H9 (cell line): ENCODE data around the gene ZDHHC1. TPM values are rescaled to one million over a fixed set of nuclear protein-coding genes. Genes with fewer than 3 reads are reported as not detected.

Experiments used
- DNase-seq: peaks from one replicate; pipeline ENCODE4 v3.0.0-alpha.2; 2017
- H2AFZ ChIP-seq: one replicate; pipeline ENCODE4 v1.6.1; 2013; ENCODE audit warnings: mild to moderate bottlenecking, low read length, control low read depth, moderate library complexity
- H2AK5ac ChIP-seq: 2 replicates; pipeline ENCODE4 v1.6.1; 2013; ENCODE audit warnings: low read length, control low read depth, mixed read lengths; ENCODE audit not compliant: insufficient read length
- H2BK120ac ChIP-seq: one replicate; pipeline ENCODE4 v1.6.1; 2013; ENCODE audit warnings: low read depth, mild to moderate bottlenecking, low read length, control low read depth, inconsistent platforms; ENCODE audit not compliant: poor library complexity, severe bottlenecking
- H2BK12ac ChIP-seq: 2 replicates; pipeline ENCODE4 v1.6.1; 2013; ENCODE audit warnings: low read length, control low read depth, mixed read lengths, low read depth; ENCODE audit not compliant: insufficient read length
- H2BK15ac ChIP-seq: 2 replicates; pipeline ENCODE4 v1.6.1; 2013; ENCODE audit warnings: low read depth, low read length, control low read depth
- H2BK20ac ChIP-seq: one replicate; pipeline ENCODE4 v1.6.1; 2013; ENCODE audit warnings: low read depth, mild to moderate bottlenecking, low read length, control low read depth, inconsistent platforms; ENCODE audit not compliant: poor library complexity, severe bottlenecking
- H2BK5ac ChIP-seq: 2 replicates; pipeline ENCODE4 v1.6.1; 2013; ENCODE audit warnings: low read length, control low read depth, mixed read lengths; ENCODE audit not compliant: insufficient read length
- H3K14ac ChIP-seq: 2 replicates; pipeline ENCODE4 v1.6.1; 2013; ENCODE audit warnings: low read length, control low read depth; ENCODE audit not compliant: insufficient read depth
- H3K18ac ChIP-seq: 2 replicates; pipeline ENCODE4 v1.6.1; 2013; ENCODE audit warnings: low read depth, mild to moderate bottlenecking, mixed read lengths, low read length, control low read depth; ENCODE audit not compliant: insufficient read length
- H3K23ac ChIP-seq: 2 replicates; pipeline ENCODE4 v1.6.1; 2013; ENCODE audit warnings: low read length, control low read depth, mixed read lengths, low read depth; ENCODE audit not compliant: insufficient read length
- H3K23me2 ChIP-seq: 2 replicates; pipeline ENCODE4 v1.6.1; 2013; ENCODE audit warnings: low read depth, mild to moderate bottlenecking, mixed read lengths, low read length, control low read depth; ENCODE audit not compliant: insufficient read length, poor library complexity, severe bottlenecking
- H3K27ac ChIP-seq: 2 replicates; pipeline ENCODE4 v1.5.1; 2013; ENCODE audit warnings: low read length, control low read depth, mixed read lengths, low read depth; ENCODE audit not compliant: insufficient read length
- H3K27me3 ChIP-seq: 2 replicates; pipeline ENCODE4 v1.6.1; 2013; ENCODE audit warnings: low read length, control low read depth, inconsistent platforms; ENCODE audit not compliant: insufficient read depth
- H3K4ac ChIP-seq: 2 replicates; pipeline ENCODE4 v1.6.1; 2013; ENCODE audit warnings: low read depth, mild to moderate bottlenecking, control low read depth, inconsistent platforms, low read length, moderate library complexity
- H3K4me1 ChIP-seq: 2 replicates; pipeline ENCODE4 v1.6.1; 2013; ENCODE audit warnings: low read length, control low read depth, inconsistent platforms; ENCODE audit not compliant: insufficient read depth
- H3K4me2 ChIP-seq: 2 replicates; pipeline ENCODE4 v1.6.1; 2013; ENCODE audit warnings: low read length, control low read depth, mixed read lengths; ENCODE audit not compliant: insufficient read length, insufficient read depth
- H3K56ac ChIP-seq: 2 replicates; pipeline ENCODE4 v1.6.1; 2013; ENCODE audit warnings: low read depth, mild to moderate bottlenecking, mixed read lengths, low read length, control low read depth; ENCODE audit not compliant: insufficient read length
- H3K79me1 ChIP-seq: 2 replicates; pipeline ENCODE4 v1.6.1; 2013; ENCODE audit warnings: low read depth, mild to moderate bottlenecking, moderate library complexity, low read length, control low read depth, inconsistent platforms; ENCODE audit not compliant: insufficient read depth, poor library complexity, severe bottlenecking
- H3K79me2 ChIP-seq: 2 replicates; pipeline ENCODE4 v1.6.1; 2013; ENCODE audit warnings: low read length, control low read depth, inconsistent platforms; ENCODE audit not compliant: insufficient read depth
- H3K9ac ChIP-seq: 2 replicates; pipeline ENCODE4 v1.6.1; 2013; ENCODE audit warnings: low read length, control low read depth, mixed read lengths; ENCODE audit not compliant: insufficient read length; ENCODE audit errors: extremely low read depth
- H3K9me3 ChIP-seq: one replicate; pipeline ENCODE4 v1.6.1; 2013; ENCODE audit warnings: low read depth, low read length, inconsistent platforms; ENCODE audit not compliant: control insufficient read depth
- H3T11ph ChIP-seq: one replicate; pipeline ENCODE4 v1.6.1; 2013; ENCODE audit warnings: mild to moderate bottlenecking, low read length, control low read depth, inconsistent platforms
- H4K20me1 ChIP-seq: one replicate; pipeline ENCODE4 v1.6.1; 2013; ENCODE audit not compliant: control insufficient read depth, insufficient read length, insufficient read depth
- H4K5ac ChIP-seq: 2 replicates; pipeline ENCODE4 v1.6.1; 2013; ENCODE audit warnings: low read depth, mild to moderate bottlenecking, mixed read lengths, low read length, control low read depth; ENCODE audit not compliant: insufficient read length
- H4K8ac ChIP-seq: replicated peaks from 2 replicates; pipeline ENCODE4 v1.6.1; 2013; ENCODE audit warnings: low read length, control low read depth, mixed read lengths, low read depth; ENCODE audit not compliant: insufficient read length
- H4K91ac ChIP-seq: 2 replicates; pipeline ENCODE4 v1.6.1; 2013; ENCODE audit warnings: low read depth, mild to moderate bottlenecking, moderate library complexity, mixed read lengths, low read length, control low read depth; ENCODE audit not compliant: insufficient read length
- H3K27ac Mint-ChIP-seq, 3 experiments: 2 replicates in 2 of 3; 3 replicates in 1 of 3; pipeline ENCODE4 v1.8.0; 2020 to 2021; ENCODE audit warnings: mixed read lengths in 3 of 3, mild to moderate bottlenecking in 1 of 3, moderate library complexity in 1 of 3
- H3K27me3 Mint-ChIP-seq: 2 replicates; pipeline ENCODE4 v1.8.0; 2021; ENCODE audit warnings: low read depth, mild to moderate bottlenecking, moderate library complexity, mixed read lengths
- H3K36me3 Mint-ChIP-seq, 3 experiments: 2 replicates in 2 of 3; 3 replicates in 1 of 3; pipeline ENCODE4 v1.8.0; 2020 to 2021; ENCODE audit warnings: low read depth in 3 of 3, mixed read lengths in 3 of 3; ENCODE audit not compliant: insufficient read depth in 1 of 3
- H3K4me1 Mint-ChIP-seq, 2 experiments: 2 replicates each; pipeline ENCODE4 v1.8.0; 2020; ENCODE audit warnings: mixed read lengths in 2 of 2
- H3K4me3 Mint-ChIP-seq, 2 experiments: 2 replicates in 1 of 2; 3 replicates in 1 of 2; pipeline ENCODE4 v1.8.0; 2020 to 2021; ENCODE audit warnings: mild to moderate bottlenecking in 2 of 2, mixed read lengths in 2 of 2, moderate library complexity in 1 of 2
- H3K9me3 Mint-ChIP-seq, 2 experiments: 2 replicates in 1 of 2; 3 replicates in 1 of 2; pipeline ENCODE4 v1.8.0; 2020; ENCODE audit warnings: mild to moderate bottlenecking in 2 of 2, mixed read lengths in 2 of 2, moderate library complexity in 1 of 2
- CTCF ChIP-seq: fragments of 200-600 bp; sonication (generic); conservative IDR thresholded peaks from 3 replicates; pipeline ENCODE4 v1.8.0; 2021; ENCODE audit warnings: antibody characterized with exemption, mild to moderate bottlenecking
- WGBS: extraction: QIAGEN DNeasy Blood & Tissue Kit; methylation state at CpG from one replicate; pipeline ENCODE4 v1.1.7; 2013; ENCODE audit warnings: missing lambda C conversion rate, low lambda C conversion rate, mixed read lengths; ENCODE audit not compliant: insufficient read length; ENCODE audit errors: extremely low coverage; 5-methylcytosine and 5-hydroxymethylcytosine counted together
- total RNA-seq: library from RNA; stranded (reverse); gene quantifications from 2 replicates; pipeline ENCODE4 v1.2.1, GENCODE V29; 2021

The ZDHHC1 gene
- total RNA-seq, 1 experiment from 2014 or later = 3.7 TPM

DNA sequence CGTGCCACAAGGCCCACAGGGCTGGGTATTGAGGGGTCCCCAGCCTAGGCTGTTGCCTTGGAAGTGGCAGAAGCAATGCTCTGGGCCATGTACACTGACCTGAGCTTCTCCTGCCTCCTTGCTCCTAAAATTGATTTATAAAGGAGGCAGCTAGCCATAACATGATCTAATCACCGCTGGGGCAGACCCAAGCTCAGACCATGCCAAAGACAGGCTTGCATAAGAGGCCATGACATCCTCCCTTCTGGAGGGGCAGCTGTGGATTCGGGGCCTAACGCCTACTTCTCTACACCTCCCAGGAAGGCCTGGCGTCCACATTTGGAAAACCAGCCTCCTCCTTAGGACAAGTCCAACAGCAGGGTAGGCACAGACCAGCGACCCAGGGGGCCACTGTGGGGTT lies 27.0 kb upstream of the ZDHHC1 start:
- Histone ChIP-seq H3K4me1 (no peaks in the 10 kb centered on the region), H2AFZ (no peak overlapping the region), H3K4me2 (no peak overlapping the region), H3K27me3 (no peaks in the 10 kb centered on the region), H3T11ph (no peak overlapping the region), H4K91ac (no peak overlapping the region), H3K9me3 (no peaks in the 10 kb centered on the region), H3K14ac (no peak overlapping the region), H2BK5ac (no peak overlapping the region), H4K8ac (no peak overlapping the region), H4K5ac (no peak overlapping the region), H2BK20ac (no peak overlapping the region), H3K56ac (no peak overlapping the region), H3K27ac (no peak overlapping the region), H3K18ac (no peak overlapping the region), H3K4ac (no peak overlapping the region), H2BK120ac (no peak overlapping the region), H2BK15ac (no peak overlapping the region), H3K79me1 (no peaks in the 10 kb centered on the region), H3K79me2 (no peaks in the 10 kb centered on the region), H4K20me1 (no peaks in the 10 kb centered on the region), H3K23me2 (no peaks in the 10 kb centered on the region), H2AK5ac (no peak overlapping the region), H3K23ac (no peak overlapping the region), H3K9ac (no peak overlapping the region), H2BK12ac (no peak overlapping the region)
- no peaks in the 10 kb centered on the region for H3K27me3 Mint-ChIP-seq
- no peak overlapping the region for H3K4me3 Mint-ChIP-seq
- no peaks in the 10 kb centered on the region for H3K9me3 Mint-ChIP-seq
- DNase-seq = no peak
- no peak for TF ChIP-seq CTCF
- WGBS = no CpG with 5 or more reads among the region's 6 CpGs
- peaks cover 16 to 17% of the 10 kb centered on the region in 2 experiments for H3K4me1 Mint-ChIP-seq
- H3K27ac Mint-ChIP-seq = no peak overlapping the region
- peaks cover 8 to 20% (median 12%) of the 10 kb centered on the region in 3 experiments for H3K36me3 Mint-ChIP-seq
